UCSD-AML1 (cell line): Measurements from ENCODE around the gene TTBK2.
"Not testable (repeated sequence)": the region's sequence is repeated elsewhere in the genome, so short reads cannot be mapped to it uniquely, and the experiment has no call there.

Experiments used
- DNase-seq: peaks from one replicate; lab custom pipeline; 2025; ENCODE audit not compliant: unreplicated experiment; lab: John Stamatoyannopoulos, UW

Gene TTBK2

GRCh38 chr15:42920519-42921341 lies at the start of gene TTBK2:
Gene TTBK2, minus strand, starts transcription at chr15:42920778. Its CDS starts 42,161 bp downstream, at chr15:42878617.
- peak; percentile 99 for DNase-seq

GRCh38 chr15:42964476-42964875 lies 43.9 kb upstream of the TTBK2 start:
- DNase-seq: no peak

- DNase-seq: no peak
Observed at GRCh38 chr15:42955518-42955917, 34.9 kb upstream of the TTBK2 start.

GRCh38 chr15:42954291-42954690 lies 33.7 kb upstream of the TTBK2 start:
- DNase-seq: no peak

GRCh38 chr15:42948898-42949297 lies 28.3 kb upstream of the TTBK2 start:
- DNase-seq: not testable (repeated sequence)

GRCh38 chr15:42940527-42940926 lies 19.9 kb upstream of the TTBK2 start:
- DNase-seq: no peak

- DNase-seq: no peak
Observed at GRCh38 chr15:42939841-42940240, 19.3 kb upstream of the TTBK2 start.

- no peak for DNase-seq
Observed at GRCh38 chr15:42937143-42937542, 16.6 kb upstream of the TTBK2 start.

GRCh38 chr15:42933886-42934667 lies 13.5 kb upstream of the TTBK2 start:
- DNase-seq: no peak

- no peak for DNase-seq
Observed at GRCh38 chr15:42932833-42933515, 12.4 kb upstream of the TTBK2 start.

- DNase-seq: no peak
Observed at GRCh38 chr15:42931702-42932486, 11.3 kb upstream of the TTBK2 start.

- no peak for DNase-seq
Observed at GRCh38 chr15:42929306-42929848, 8.8 kb upstream of the TTBK2 start.

GRCh38 chr15:42921342-42921731 lies 759 bp upstream of the TTBK2 start:
- no peak for DNase-seq

GRCh38 chr15:42919799-42920518 lies 619 bp downstream of the TTBK2 start:
- peak; percentile 62 for DNase-seq

GRCh38 chr15:42919308-42919707 lies 1.3 kb downstream of the TTBK2 start:
- no peak for DNase-seq

GRCh38 chr15:42918047-42918446 lies 2.5 kb downstream of the TTBK2 start:
- no peak for DNase-seq

GRCh38 chr15:42915654-42916315 lies 4.8 kb downstream of the TTBK2 start:
- DNase-seq: no peak

- DNase-seq: no peak
Observed at GRCh38 chr15:42914728-42915497, 5.7 kb downstream of the TTBK2 start.
